Tibial artery (tissue), 4 donors: ENCODE data around the gene MICU1.

Experiments used
- DNase-seq, 2 donors: peaks; one replicate each; pipeline ENCODE4 v3.0.0-alpha.2; 2019
- H3K27ac ChIP-seq, 2 donors: fragments of 200-600 bp; sonication (generic) in 1 of 2; 1 replicate in 1 of 2; 2 replicates in 1 of 2; pipeline ENCODE4 v1.5.1; 2018 to 2019; ENCODE audit warnings: mild to moderate bottlenecking in 1 of 2
- H3K27me3 ChIP-seq, 2 donors: fragments of 200-600 bp; sonication (generic) in 1 of 2; one replicate each; pipeline versions ENCODE4 v1.5.1 to v1.6.0; 2016 to 2019
- H3K36me3 ChIP-seq, 3 donors: fragments of 200-600 bp; sonication (generic) in 2 of 3; one replicate each; pipeline ENCODE4 v1.5.1; 2016 to 2019; ENCODE audit warnings: mild to moderate bottlenecking in 2 of 3
- H3K4me1 ChIP-seq, 4 donors: fragments of 200-600 bp; sonication (generic) in 2 of 4; 1 replicate in 3 of 4; 2 replicates in 1 of 4; pipeline ENCODE4 v1.5.1; 2016 to 2019
- H3K4me3 ChIP-seq, 2 donors: fragments of 200-600 bp; sonication (generic) in 1 of 2; 1 replicate in 1 of 2; 2 replicates in 1 of 2; pipeline ENCODE4 v1.5.1; 2018 to 2019; ENCODE audit warnings: mild to moderate bottlenecking in 2 of 2
- H3K9me3 ChIP-seq, 3 donors: fragments of 200-600 bp; sonication (generic) in 1 of 3; one replicate each; pipeline ENCODE4 v1.5.1; 2016 to 2019
- intact Hi-C: fragments of 100-400 bp; cut with DNase I; formaldehyde crosslinking; loops from one replicate; pipeline ENCODE4 v1.15.0; 2023; ENCODE audit warnings: low total_unique reads
- TF ChIP-seq, protein P1 (sequence below), 2 experiments: fragments of 200-600 bp in 1 of 2; fragments of 450-650 bp in 1 of 2; IDR thresholded peaks; one replicate each; pipeline ENCODE4 v1.5.1; 2017 to 2019; ENCODE audit warnings: antibody characterized with exemption in 2 of 2, mild to moderate bottlenecking in 1 of 2, moderate library complexity in 1 of 2

MICU1 gene

DNA sequence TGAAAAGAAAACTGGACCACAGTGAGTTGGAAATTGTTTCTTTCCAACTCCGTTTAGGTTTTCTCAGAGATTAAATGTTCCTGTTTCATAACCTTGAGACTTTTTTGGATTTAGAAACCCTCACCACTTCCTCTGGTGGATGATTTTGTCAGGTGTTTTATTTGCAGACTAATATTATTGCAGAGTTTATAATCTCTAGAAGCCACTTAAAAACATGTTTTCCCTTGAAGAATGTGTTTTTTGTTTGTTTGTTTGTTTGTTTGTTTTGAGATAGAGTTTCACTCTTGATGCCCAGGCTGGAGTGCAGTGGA is 520 bp upstream of the MICU1 start:
- intact Hi-C loops: loop anchor here (10.0 kb wide), 1 partner anchor 68 kb away; the partner anchor contains the start of gene MCU

DNA sequence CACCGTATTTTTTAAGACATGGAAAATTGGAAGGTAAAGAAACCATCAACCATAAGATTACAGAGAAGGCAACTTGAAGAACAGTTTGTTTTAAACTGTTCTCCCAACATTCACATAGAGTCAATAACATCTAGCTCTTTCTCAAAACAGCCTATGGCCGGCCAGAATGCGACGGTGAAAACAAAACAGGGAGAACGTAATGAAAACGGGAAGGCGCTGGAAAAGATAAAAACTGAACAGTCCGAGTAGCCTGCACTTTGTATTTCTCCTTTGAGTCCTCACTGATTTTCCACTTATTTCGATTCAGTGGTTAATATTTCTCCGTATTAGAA is 637 bp downstream of the MICU1 start:
- Histone ChIP-seq H3K27ac (peak overlapping the region; percentile 76 to 85), H3K4me1 (peaks cover 0 to 18% (median 9%) of the 10 kb centered on the region in 4 donors), H3K9me3 (no peaks in the 10 kb centered on the region), H3K27me3 (no peaks in the 10 kb centered on the region), H3K36me3 (no peaks in the 10 kb centered on the region), H3K4me3 (peak overlapping the region; percentile 56 to 68)
- intact Hi-C loops: loop anchor here (10.0 kb wide), 1 partner anchor 70 kb away; the partner anchor contains the start of gene MCU
- no peak for DNase-seq
- TF ChIP-seq, protein P1, sequence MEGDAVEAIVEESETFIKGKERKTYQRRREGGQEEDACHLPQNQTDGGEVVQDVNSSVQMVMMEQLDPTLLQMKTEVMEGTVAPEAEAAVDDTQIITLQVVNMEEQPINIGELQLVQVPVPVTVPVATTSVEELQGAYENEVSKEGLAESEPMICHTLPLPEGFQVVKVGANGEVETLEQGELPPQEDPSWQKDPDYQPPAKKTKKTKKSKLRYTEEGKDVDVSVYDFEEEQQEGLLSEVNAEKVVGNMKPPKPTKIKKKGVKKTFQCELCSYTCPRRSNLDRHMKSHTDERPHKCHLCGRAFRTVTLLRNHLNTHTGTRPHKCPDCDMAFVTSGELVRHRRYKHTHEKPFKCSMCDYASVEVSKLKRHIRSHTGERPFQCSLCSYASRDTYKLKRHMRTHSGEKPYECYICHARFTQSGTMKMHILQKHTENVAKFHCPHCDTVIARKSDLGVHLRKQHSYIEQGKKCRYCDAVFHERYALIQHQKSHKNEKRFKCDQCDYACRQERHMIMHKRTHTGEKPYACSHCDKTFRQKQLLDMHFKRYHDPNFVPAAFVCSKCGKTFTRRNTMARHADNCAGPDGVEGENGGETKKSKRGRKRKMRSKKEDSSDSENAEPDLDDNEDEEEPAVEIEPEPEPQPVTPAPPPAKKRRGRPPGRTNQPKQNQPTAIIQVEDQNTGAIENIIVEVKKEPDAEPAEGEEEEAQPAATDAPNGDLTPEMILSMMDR (IDR thresholded peaks at IDR 0.05): no peak

More for the DNA sequence above, 520 bp upstream of the MICU1 start:
- H3K36me3 ChIP-seq: no peaks in the 10 kb centered on the region
- peaks cover 0 to 18% (median 9%) of the 10 kb centered on the region in 4 donors for H3K4me1 ChIP-seq
- H3K27me3 ChIP-seq: no peaks in the 10 kb centered on the region
- peak overlapping the region; percentile 56 to 68 for H3K4me3 ChIP-seq
- H3K9me3 ChIP-seq: no peaks in the 10 kb centered on the region
- DNase-seq: no peak
- peak overlapping the region; percentile 76 to 85 for H3K27ac ChIP-seq
- TF ChIP-seq, protein P1 (IDR thresholded peaks at IDR 0.05): no peak

DNA sequence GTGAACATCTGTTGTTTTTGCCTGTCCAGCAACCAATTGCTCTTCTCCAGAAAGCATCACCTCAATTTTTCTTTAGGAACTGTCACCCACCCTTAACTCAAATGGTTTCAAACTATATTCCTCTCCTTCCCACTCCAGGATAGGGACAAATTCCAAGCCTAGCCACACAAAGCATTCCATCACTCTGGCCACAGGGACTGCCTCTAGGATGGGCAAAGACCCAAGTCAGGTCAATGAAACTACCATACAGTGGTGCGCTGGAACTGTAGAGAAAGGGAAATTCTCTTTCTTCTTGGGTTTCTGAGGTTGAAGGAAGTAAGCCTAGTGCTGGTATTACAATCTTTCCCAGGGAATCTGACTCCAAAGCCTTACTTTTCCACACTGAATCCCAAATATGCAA is 3.6 kb downstream of the MICU1 start:
- H3K36me3 ChIP-seq: no peaks in the 10 kb centered on the region
- H3K4me3 ChIP-seq: no peak overlapping the region
- TF ChIP-seq, protein P1 (IDR thresholded peaks at IDR 0.05): no peak
- H3K9me3 ChIP-seq: no peaks in the 10 kb centered on the region
- no peaks in the 10 kb centered on the region for H3K27me3 ChIP-seq
- DNase-seq: no peak
- intact Hi-C loops: loop anchor here (10.0 kb wide), 1 partner anchor 73 kb away; the partner anchor contains the start of gene MCU
- H3K27ac ChIP-seq: no peak overlapping the region
- H3K4me1 ChIP-seq: peaks cover 0 to 18% (median 9%) of the 10 kb centered on the region in 4 donors

DNA sequence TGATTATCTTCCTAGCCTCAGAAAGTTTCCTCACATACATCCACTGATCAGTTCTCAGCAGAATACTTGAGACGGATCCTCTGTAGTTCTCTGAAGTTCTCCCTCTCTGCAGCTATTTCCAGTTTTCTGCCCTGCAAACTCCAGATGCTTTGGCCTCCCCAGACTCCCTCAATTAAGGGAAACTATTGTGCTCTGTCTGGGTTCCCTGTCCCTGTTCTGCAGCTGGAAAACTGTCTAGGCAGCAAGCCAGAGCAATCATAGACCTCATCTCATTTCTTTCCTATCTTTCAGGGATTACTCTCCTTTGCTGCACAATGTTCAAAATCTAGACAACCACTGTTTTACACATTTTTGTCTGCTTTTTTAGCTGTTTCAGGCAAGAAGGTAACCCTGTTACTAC is 9.2 kb downstream of the MICU1 start:
- no peaks in the 10 kb centered on the region for H3K9me3 ChIP-seq
- no peak overlapping the region for H3K4me3 ChIP-seq
- H3K36me3 ChIP-seq: no peaks in the 10 kb centered on the region
- no peak overlapping the region for H3K27ac ChIP-seq
- DNase-seq: no peak
- TF ChIP-seq, protein P1 (IDR thresholded peaks at IDR 0.05): no peak
- H3K4me1 ChIP-seq: peaks cover 0 to 12% (median 2%) of the 10 kb centered on the region in 4 donors
- intact Hi-C loops: no loop called here
- H3K27me3 ChIP-seq: no peaks in the 10 kb centered on the region

DNA sequence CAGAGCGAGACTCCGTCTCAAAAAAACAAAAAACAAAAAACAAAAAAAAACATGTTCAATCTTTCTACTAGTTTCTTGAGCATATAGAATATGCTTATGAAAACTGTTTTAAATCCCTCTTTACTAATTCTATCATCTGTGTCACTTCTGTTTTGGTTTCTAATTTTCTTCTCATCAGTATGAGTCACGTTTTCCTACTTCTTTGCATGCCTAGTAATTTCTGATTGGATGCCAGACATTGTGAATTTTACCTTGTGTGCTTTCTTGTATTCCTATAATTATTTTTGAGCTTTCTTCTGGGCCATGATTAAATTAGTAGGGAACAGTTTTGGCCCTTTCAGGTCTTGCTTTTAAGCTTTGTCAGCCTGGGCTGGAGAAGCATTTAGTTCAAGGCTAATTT is 9.9 kb downstream of the MICU1 start:
- peaks cover 0 to 12% (median 4%) of the 10 kb centered on the region in 4 donors for H3K4me1 ChIP-seq
- no peaks in the 10 kb centered on the region for H3K27me3 ChIP-seq
- DNase-seq: no peak
- no peaks in the 10 kb centered on the region for H3K9me3 ChIP-seq
- TF ChIP-seq, protein P1 (IDR thresholded peaks at IDR 0.05): no peak
- H3K4me3 ChIP-seq: no peak overlapping the region
- no peaks in the 10 kb centered on the region for H3K36me3 ChIP-seq
- no peak overlapping the region for H3K27ac ChIP-seq
- intact Hi-C loops: no loop called here
